IPS DF 4.7 (cell line): ENCODE data around the gene GPR27.

Experiments
- DNase-seq: peaks from one replicate; pipeline ENCODE4 v3.0.0-alpha.2; 2013; ENCODE audit warnings: low spot score; ENCODE audit errors: extremely low read depth

Gene GPR27, protein sequence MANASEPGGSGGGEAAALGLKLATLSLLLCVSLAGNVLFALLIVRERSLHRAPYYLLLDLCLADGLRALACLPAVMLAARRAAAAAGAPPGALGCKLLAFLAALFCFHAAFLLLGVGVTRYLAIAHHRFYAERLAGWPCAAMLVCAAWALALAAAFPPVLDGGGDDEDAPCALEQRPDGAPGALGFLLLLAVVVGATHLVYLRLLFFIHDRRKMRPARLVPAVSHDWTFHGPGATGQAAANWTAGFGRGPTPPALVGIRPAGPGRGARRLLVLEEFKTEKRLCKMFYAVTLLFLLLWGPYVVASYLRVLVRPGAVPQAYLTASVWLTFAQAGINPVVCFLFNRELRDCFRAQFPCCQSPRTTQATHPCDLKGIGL

DNA sequence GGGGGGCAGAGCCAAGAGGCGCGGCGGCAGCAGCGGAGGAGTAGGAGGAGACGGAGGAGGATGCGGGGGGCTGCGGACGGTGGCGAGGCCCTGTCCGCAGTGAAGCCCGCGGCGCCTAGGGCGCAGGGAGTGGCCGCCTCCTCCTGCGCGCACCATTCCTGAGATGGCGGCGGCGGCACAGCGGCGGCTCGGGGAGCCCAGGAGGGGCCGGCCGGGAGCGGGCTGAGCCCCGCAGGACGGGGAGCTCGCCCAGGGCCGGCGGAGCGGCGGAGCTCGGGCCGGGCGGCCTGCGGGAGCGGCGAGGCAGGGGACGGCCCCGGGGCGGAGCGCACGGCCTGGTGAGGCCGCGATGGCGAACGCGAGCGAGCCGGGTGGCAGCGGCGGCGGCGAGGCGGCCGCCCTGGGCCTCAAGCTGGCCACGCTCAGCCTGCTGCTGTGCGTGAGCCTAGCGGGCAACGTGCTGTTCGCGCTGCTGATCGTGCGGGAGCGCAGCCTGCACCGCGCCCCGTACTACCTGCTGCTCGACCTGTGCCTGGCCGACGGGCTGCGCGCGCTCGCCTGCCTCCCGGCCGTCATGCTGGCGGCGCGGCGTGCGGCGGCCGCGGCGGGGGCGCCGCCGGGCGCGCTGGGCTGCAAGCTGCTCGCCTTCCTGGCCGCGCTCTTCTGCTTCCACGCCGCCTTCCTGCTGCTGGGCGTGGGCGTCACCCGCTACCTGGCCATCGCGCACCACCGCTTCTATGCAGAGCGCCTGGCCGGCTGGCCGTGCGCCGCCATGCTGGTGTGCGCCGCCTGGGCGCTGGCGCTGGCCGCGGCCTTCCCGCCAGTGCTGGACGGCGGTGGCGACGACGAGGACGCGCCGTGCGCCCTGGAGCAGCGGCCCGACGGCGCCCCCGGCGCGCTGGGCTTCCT, at the start of gene GPR27:
GPR27 (plus strand) TSS at position 155 of the 909 bp plus-strand sequence; CDS start at position 350, 195 bp downstream.
- no peak for DNase-seq

DNA sequence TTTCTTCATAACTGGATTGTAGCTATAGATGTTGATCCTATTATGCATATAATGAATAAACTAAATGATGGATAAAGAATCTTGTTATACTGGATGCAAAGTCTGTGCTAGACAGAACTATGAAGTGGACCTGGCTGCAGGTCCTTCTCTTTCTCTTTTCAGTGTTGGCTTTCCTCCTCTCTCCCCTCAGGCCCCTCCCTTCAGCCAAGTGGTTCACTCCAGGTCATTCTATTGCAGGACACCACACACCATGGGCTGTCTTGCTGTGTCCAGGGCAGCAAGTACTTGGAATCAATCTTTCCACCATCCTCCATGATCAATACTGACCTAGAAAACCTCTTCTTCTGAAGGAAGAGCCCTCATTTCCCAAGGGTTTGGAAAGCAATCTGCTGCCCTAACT, 48.7 kb upstream of the GPR27 start:
- no peak for DNase-seq

DNA sequence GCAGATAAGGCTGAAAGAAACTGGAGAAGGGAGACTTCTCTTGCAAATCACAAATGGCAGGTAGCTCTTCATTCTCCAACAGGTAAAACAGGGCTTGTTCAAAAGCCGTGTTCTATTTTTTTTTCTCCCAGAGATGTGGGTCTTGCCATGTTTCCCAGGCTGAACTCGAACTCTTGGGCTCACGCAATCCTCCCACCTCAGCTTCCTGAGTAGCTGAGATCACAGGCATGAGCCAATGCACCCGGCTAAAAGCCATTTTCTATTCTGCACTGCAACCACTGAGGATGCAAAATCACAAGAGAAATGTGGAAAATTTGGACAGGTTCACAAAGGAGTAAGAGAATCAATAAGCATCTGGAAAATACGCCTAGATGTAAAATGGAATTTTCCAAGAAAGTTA, 48.0 kb upstream of the GPR27 start:
- no peak for DNase-seq

DNA sequence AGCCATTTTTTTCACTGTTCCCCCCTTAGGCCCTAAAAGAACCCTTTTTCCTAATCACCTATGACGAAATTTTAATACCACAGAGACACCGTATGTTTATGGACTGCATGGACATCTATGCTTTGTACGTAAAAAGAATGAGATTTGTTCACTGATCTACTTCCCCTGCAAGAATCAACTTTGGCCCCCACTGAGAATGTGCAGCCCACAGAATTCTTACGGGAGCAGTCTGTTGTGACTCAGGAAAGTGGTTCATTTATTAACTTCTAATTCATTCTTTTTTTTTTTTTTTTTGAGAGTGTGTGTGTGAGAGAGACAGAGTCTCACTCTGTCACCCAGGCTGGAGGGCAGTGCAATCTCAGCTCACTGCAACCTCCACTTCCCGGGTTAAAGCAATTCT, 46.1 kb upstream of the GPR27 start:
- no peak for DNase-seq

DNA sequence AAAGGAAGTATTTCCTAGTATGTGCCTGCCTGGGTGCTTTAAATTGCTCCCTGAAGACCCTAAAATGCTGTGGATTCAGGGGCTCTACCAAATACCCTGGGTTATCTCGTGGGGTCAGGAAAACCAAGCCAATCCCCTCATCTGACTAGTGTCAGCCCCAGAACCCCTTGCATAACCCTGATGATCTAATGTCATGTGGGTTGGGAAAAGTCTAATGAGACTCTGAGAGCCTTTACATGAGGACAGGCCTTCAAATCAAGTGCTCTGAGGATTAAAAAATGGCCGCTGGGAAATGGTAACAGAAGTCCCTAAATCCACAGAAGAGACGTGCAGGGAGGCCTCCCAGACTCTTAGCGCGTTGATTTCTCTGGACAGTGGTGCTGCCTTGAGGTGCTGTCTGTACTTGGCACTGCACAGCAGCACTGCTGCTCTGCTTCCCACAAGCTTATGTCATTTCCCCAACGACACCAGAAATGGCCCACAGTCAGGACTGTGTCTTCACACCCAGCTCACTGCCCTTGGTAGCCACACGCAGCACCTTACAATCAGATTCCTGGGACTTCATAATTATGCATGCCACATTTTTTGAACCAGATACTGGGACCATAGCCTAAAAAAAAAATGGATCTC, 45.1 kb upstream of the GPR27 start:
- no peak for DNase-seq

DNA sequence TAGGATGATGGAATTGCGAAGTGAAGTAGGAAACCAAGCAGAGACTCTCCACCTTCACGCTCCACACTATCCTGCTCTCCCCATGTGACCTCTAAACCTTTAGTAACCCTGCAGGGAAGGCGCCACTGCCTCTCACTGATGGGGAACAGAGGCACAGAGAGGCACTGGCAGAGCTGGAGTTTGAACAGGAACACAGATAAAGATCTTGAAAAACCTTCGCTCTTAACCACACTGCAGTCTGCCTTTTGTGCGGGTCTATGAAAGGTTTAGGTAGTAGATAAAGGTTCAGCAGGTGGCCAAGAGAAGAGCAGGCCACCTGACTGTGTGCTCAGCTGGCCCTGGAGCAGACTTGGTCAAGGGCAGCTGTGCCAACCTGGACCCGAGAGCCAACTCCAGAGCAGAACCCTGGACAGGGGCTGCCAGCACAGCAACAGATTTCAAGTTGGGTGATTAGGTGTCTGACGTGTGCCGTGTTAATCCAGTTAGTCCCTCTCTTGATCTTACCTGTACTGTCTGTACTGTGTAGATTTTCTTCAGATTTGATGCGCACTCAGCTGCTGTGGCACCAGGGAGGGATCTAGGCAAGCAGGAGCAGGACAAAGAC, 43.6 kb upstream of the GPR27 start:
- no peak for DNase-seq

DNA sequence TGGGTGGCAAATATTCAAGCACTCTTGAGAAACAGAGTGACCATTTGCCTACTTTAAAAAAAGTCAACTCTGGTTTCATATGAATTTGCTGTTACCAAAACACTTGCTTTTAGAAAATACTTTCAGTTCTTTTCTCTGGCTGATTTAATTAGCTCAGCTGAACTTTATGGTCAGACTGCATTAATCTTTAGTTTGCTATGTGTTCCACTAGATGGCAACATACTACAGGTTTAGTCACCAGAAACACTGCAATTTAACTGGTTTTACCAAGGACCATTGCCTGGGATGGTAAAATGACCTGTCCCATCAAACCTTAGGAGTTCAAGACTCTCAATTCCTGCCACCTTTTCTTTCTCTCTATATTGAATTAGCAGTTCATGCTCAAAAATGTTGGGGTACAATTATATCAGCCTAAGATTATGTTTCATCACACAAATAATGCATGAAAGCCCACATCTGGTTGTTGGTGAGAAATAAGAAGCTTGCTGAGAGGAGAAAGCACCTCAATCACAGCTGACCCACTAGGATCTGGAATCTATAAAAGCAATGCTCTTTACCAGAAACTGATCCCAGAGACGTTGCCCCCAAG, 42.7 kb upstream of the GPR27 start:
- DNase-seq: no peak

DNA sequence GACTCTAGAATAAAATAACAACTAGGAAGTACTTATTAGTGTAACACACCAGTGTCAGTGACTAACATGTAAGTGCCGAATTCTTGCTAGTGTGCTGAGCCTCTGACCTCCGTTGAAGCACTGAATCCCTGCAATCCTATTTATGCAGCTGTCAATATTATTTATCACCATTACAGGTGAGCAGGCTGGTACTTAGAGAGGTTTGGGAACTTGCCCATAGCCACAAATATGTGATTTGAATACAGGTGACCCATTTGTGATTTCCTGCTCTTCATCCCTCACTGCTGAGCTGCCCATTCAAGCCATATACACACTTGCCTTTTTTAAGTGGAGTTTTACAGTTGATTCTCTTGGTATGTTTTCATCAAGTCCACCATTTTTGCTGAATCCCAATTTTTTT, 40.6 kb upstream of the GPR27 start:
- DNase-seq: no peak

DNA sequence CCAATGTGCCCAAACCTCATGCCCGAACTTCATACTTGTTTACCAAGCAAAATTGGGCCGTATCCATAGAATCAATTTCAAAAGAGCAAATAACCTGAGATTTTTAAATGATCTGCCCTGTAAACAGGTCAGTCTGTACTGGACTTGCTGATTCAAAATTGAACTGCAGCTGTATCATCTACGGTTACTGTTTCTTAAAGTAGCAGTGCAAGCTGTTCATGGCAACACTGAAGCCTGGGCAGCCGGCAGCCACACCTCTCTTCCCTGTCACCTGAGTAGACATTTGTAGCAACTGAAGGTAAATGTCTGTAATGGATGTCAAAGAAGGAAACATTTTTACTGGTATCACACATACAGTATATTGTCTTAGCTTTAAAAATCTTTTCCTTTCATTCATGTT, 39.1 kb upstream of the GPR27 start:
- DNase-seq: no peak

DNA sequence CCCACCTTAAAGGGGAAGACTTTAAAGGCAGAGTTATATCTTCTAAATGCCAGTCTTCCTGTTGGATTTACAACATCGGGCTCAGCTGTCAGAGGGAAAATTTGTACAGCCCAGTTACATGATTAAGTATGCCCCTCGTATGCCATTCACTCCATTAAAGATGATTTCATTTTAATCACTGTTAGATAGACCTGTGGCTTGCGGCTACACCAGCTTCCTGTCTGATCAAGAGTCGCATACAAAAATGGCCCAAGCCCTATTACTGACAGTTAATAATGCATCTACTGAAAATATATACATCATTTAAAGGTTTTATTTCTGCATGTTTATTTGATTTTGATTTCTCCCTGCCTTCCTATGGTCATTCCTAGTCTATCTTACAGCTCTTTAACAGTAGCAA, 35.6 kb upstream of the GPR27 start:
- DNase-seq: no peak

DNA sequence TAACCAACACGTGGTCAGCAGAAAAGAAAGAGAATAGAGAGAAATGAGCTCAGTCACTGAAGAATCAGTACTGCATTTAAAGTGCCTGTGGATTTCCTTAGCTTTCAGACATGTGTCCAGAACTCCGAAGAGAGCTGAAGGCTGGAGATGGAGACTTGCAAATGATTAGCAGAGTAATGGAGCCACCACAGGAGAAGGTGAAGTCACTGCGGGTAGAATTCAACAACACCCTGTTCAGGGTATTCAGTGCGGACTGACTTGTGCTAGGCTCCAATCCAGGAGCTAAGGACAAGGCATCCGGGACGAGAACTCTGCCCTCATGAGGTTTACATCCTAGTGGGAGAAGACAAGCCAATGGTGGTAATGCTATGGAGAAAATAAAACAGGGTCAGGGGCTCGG, 32.7 kb upstream of the GPR27 start:
- DNase-seq: no peak

DNA sequence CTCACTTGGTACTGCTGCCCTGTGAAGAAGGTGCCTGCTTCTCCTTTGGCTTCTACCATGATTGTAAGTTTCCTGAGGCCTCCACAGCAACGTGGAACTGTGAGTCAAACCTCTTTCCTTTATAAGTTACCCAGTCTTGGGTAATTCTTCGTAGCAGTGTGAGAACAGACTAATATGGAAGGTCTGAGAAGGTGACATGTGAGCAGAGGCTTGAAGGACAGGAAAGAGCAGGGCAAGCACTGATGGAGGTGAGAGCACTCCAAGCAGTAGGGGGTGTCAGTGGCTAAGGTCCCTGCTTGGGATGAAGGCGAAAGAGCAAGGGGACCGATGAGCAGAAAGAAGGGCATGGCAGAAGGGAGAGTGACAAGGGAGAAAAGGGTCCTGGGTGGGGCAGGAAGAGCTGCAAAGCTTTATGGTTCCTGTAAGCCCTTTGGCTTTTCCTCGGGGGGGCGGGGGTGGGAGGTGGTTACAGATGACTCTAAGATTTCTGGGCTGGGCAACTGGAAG, 32.0 kb upstream of the GPR27 start:
- no peak for DNase-seq

DNA sequence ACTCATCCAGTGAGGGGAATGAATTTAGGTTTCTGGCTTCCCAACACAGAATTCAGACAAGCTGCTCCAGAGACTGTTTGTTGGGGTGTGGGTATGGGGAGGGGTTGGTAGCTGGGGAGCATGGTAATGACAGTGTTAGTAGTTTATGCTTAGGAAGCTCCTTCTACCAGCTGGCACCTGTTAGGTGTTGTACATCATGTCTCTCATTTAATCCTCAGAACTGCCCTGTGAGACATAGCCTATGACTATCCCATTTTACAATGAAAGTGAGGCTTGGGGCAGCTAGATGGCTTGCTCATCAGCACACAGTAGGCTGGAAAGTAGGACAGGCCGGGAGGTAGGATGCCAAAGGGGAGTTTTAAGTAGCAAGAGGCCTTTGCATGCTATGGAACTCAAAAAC, 31.0 kb upstream of the GPR27 start:
- no peak for DNase-seq

DNA sequence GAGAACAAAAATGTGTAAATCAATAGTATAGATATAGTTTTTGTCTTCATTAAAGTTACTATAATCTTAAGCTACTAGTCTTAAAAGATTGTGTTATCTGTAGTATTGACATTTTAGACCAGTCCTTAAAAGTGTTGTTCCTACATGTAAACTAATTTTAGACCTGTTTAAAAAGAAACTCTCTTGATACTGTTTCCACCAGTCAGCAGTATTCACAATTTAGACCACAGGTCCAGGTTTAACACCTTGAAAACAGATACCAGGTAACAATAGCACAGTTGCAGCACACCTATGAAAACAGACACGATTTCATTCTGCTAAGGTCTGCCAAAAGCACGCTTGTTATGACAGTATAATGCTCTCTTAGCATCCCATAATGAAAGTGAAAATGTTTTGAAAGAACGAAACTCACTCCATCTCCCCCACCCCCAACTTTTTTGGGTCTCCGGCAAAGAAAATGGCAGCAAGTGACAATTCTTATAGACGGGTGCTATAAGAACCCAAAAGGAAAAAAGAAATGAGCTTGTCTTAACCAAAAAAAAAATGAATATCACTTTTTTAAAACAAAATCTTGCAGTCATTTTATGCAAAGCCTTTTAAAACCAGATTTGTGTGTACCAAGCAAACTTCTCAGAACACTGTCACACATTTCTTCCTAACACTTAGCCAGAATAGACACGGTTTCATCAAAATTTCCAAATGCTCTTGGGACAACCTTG, 30.0 kb upstream of the GPR27 start:
- DNase-seq: no peak

DNA sequence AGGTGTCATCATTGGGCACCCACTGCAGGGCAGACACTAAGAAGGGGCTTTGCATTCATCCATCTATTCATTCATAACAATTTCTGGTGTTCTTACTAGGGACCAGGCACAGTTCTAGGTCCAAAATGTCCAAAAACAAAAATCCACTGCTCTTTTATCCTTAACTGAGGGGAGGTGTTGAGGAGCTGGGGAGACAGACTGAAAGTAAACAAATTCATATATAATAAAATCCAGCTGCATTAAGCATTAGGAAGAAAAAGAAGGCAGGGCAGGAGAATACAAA, 29.5 kb upstream of the GPR27 start:
- DNase-seq: no peak

DNA sequence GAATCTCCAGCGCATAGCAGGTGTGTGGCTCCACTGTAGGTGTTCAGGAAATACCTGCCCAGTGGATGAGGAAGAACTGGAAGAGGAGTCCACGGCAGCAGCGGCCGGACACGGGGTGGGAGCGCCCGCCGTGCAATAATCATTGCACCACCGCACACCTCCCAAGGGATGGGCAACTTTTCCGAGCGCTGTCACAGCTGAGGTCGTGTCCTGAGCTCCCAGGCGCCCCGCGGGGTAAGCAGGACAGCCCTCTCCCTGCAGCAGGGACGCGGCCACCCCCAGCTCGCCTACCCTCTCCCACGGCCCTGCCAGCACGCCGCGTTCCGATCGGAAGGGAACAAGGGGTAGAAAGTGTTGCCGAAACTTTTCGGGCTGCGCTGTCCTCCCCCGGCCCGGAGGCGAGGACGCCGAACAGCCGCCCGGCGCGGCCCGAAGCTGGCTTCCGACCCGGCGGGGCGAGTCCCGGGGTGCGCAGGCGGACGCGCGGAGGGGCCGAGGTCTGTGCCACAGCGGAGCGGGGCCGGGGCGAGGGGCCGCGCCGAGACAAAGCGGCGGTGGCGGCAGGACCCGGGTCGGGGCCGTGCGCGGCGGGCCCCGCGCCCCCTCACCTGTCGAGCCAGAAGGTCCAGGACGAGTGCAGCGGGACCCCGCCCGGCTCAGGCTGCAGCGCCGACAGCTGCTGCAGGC, 28.9 kb upstream of the GPR27 start:
- no peak for DNase-seq

DNA sequence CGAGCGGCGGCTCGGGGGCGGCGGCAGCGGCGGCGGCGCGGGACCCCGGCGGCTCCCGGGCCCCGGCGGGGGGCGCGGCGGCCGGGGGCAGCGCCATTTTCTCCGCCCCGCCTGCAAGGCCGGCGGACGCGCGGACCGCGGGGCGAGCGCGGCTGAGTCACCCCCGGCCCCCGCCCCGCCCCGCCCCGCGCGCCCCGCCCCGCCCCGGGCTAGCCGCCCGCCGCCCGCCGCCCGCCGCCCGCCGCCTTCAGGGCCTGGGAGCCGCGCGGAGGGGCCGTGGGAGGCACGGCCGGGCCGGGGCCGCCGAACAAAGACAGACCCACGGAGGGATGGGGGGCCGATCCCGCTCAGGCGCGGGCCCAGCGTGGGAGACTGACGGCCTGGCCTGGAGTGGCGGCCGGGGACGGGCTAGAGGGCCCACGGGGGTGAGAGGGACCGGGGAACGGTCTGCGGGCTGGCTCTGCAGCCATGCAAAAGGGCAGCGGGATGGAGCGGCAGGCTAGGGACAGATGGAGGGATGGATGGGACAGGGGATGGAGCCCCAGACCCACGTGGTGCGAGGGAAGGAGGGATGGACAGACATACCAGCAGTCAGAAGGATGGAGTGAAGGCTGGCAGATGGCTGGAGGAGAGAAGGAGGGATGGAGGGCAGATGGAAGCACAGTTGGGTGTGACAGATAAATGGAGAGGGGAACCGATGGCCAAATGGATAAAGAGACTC, 28.2 kb upstream of the GPR27 start, which contains the start of gene EIF4E3:
EIF4E3 (minus strand) TSS at position 132 of the 721 bp plus-strand sequence; CDS start at position 97, 35 bp downstream.
- DNase-seq: no peak

DNA sequence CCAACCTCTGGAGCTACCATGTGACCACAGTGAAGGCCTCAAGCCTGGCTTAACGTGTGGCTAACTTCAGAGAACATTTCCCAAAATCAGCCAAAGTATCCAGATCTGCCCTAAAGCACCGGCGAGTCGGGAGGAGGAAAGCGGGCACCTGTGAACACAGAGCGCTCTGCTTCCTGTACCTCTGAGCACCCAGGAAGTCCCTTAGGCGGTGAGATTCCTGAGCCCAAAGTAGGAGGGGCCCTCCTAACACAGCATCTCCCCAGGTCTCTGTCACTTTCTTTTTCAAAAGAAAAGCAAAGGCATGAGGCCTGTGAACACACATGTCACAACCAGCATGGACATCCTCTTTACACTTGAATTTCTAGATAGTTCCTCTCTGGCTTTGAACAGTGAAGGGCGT, 27.5 kb upstream of the GPR27 start:
- no peak for DNase-seq

DNA sequence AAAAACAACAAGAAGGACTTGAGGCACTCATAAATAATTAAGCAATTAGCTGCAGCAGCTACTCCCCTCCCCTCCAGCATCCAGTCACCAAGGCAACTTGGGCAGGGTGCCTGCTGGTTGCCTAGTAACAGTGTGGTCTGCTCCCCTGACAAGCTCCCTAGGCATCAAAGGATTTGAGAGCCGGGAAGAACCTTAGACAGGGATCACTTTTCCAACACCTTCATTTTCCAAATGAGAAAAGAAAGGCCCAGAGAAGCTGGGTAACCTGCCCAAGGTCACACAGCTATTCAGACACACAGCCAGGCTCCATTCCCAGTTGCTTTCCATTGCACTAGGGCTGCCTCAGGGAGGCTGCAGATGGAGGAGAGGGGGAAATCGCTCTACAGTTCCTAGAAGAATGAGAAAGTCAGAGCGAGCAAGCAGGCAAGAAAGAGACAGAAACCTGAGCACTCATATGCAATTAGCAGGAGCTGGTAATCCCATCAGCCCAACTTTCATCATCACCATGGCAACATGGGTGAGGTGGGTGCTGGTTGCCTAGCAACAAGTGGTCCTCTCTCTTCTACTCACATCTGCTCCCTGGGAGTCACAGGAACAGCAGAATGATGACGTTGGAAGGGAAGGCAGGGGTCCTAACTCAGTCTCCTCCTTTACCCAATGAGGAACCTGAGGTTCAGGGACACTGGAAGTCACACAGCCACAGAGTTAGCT, 24.9 kb upstream of the GPR27 start:
- DNase-seq: no peak
